Right lobe of liver (tissue), 4 donors: ENCODE results near the gene EIF4E1B.

Experiments
- CTCF ChIP-seq, 4 donors: fragments of 200-600 bp in 3 of 4; fragments of 450-650 bp in 1 of 4; IDR thresholded peaks; one replicate each; pipeline versions ENCODE4 v1.5.1 to v1.8.0; 2016 to 2022; ENCODE audit warnings: antibody characterized with exemption in 4 of 4, mild to moderate bottlenecking in 2 of 4
- POLR2A ChIP-seq: fragments of 450-650 bp; IDR thresholded peaks from one replicate; pipeline ENCODE4 v1.6.1; 2017; ENCODE audit warnings: antibody characterized with exemption, mild to moderate bottlenecking
- donor health status: DM: no; HTN: no; CAD: no.
- donor health status: DM: no; HTN: no; CAD: no.
- donor health status: DM: no; HTN: yes; CAD: no.

GRCh38 chr5:176611435-176611834, 19.0 kb upstream of the EIF4E1B start:
- no peak for TF ChIP-seq CTCF (IDR thresholded peaks at IDR 0.05)
- no peak for TF ChIP-seq POLR2A
